ENCODE results near the gene MAP3K15.

Gene MAP3K15

GRCh38 chrX:19331831-19332230 is 183.5 kb downstream of the MAP3K15 start:
- H3K27me3 ChIP-seq (replicated peaks; ENCODE audit: control insufficient read depth, insufficient read depth, low read length), result no peaks in the 10 kb centered on the region
- TF ChIP-seq, protein P1, sequence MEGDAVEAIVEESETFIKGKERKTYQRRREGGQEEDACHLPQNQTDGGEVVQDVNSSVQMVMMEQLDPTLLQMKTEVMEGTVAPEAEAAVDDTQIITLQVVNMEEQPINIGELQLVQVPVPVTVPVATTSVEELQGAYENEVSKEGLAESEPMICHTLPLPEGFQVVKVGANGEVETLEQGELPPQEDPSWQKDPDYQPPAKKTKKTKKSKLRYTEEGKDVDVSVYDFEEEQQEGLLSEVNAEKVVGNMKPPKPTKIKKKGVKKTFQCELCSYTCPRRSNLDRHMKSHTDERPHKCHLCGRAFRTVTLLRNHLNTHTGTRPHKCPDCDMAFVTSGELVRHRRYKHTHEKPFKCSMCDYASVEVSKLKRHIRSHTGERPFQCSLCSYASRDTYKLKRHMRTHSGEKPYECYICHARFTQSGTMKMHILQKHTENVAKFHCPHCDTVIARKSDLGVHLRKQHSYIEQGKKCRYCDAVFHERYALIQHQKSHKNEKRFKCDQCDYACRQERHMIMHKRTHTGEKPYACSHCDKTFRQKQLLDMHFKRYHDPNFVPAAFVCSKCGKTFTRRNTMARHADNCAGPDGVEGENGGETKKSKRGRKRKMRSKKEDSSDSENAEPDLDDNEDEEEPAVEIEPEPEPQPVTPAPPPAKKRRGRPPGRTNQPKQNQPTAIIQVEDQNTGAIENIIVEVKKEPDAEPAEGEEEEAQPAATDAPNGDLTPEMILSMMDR (IDR thresholded peaks at IDR 0.05; ENCODE audit: insufficient read depth, low read length, poor library complexity, severe bottlenecking), result no peak
- no peaks in the 10 kb centered on the region for H3K36me3 ChIP-seq (ENCODE audit: control insufficient read depth, insufficient read depth, low read length)
- DNase-seq (ENCODE audit: extremely low read depth, insufficient read length), result no peak
- H3K4me3 ChIP-seq (replicated peaks; ENCODE audit: low read depth, low read length), result no peak overlapping the region

DNA sequence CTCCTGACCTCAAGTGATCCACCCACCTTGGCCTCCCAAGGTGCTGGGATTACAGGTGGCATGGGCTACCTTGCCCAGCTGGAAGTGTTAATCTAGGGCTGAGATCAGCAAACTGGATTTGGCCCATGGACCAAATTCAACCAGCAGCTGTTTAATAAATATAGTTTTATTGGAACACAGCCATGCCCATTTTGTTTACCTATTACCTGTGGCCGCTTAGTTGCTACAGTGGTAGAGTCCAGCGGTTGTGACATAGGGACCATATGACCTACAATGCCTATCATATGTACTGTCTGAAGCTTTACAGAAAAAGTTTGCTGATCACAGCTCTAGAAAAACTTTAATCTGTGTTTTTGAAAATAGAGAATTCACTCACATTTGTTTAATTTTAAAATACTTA is 188.7 kb downstream of the MAP3K15 start:
- no peaks in the 10 kb centered on the region for H3K36me3 ChIP-seq (ENCODE audit: control insufficient read depth, insufficient read depth, low read length)

More for the DNA sequence above, 188.7 kb downstream of the MAP3K15 start:
- no peak for DNase-seq (ENCODE audit: extremely low read depth, insufficient read length)
- no peak overlapping the region for H3K4me3 ChIP-seq (replicated peaks; ENCODE audit: low read depth, low read length)
- TF ChIP-seq, protein P1 (IDR thresholded peaks at IDR 0.05; ENCODE audit: insufficient read depth, low read length, poor library complexity, severe bottlenecking), result no peak
- no peaks in the 10 kb centered on the region for H3K27me3 ChIP-seq (replicated peaks; ENCODE audit: control insufficient read depth, insufficient read depth, low read length)

All from GM06990 (cell line).